GM23248 (cell line): ENCODE measurements around the gene GXYLT2.

Experiments
- EZH2 ChIP-seq: fragments of 200-600 bp; sonication (generic); IDR thresholded peaks from 2 replicates; pipeline ENCODE4 v1.6.1; 2018; ENCODE audit warnings: antibody characterized with exemption, mild to moderate bottlenecking; ENCODE audit not compliant: insufficient read depth, poor library complexity, severe bottlenecking
- EZH2phosphoT487 ChIP-seq: fragments of 200-600 bp; sonication (generic); IDR thresholded peaks from 2 replicates; pipeline ENCODE4 v1.6.1; 2018; ENCODE audit warnings: antibody characterized with exemption, moderate library complexity, mild to moderate bottlenecking, low read depth; ENCODE audit not compliant: insufficient read depth

- TF ChIP-seq EZH2phosphoT487 (no peak), EZH2 (no peak)
These were observed 97.7 kb downstream of the GXYLT2 start for GRCh38 chr3:72985576-72985975.
